GM11168 (cell line): Measurements from ENCODE around the gene ARHGAP8.
"Not testable (repeated sequence)": the region's sequence is repeated elsewhere in the genome, so short reads cannot be mapped to it uniquely, and the experiment has no call there.

Experiments
- in situ Hi-C: fragments of 300-500 bp; cut with MboI; formaldehyde crosslinking; loops from one replicate; pipeline ENCODE4 v1.12.0; 2022; ENCODE audit warnings: low sequenced_read_pairs; ENCODE audit not compliant: unreplicated experiment

The ARHGAP8 gene

DNA sequence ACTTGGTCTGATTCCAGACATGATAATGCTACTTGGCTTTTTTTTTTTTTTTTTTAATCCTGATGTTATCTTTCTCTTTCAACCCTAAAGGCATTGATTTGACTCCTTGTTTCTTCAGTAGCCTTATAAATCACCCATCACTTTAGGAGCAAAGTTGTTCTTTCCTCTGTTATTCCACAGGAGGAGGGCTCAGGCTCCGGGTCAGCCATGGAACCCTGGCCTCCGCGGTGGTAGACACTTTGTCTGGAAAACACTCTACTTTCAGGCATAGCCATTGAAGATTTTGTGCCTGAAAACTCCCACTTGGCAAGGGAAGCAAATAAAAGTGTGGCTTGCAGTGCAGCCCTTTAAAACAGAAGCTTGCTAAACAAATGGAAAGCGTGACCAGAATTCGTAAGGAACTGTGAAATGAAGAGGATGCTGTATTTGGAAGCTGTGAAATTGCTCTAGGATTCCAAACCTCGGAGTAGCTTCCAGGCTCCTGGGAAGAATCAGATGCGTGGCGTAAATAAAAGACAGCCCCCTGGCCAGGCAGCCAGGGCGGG, 44.9 kb downstream of the ARHGAP8 start:
- in situ Hi-C loops, result no loop called here

DNA sequence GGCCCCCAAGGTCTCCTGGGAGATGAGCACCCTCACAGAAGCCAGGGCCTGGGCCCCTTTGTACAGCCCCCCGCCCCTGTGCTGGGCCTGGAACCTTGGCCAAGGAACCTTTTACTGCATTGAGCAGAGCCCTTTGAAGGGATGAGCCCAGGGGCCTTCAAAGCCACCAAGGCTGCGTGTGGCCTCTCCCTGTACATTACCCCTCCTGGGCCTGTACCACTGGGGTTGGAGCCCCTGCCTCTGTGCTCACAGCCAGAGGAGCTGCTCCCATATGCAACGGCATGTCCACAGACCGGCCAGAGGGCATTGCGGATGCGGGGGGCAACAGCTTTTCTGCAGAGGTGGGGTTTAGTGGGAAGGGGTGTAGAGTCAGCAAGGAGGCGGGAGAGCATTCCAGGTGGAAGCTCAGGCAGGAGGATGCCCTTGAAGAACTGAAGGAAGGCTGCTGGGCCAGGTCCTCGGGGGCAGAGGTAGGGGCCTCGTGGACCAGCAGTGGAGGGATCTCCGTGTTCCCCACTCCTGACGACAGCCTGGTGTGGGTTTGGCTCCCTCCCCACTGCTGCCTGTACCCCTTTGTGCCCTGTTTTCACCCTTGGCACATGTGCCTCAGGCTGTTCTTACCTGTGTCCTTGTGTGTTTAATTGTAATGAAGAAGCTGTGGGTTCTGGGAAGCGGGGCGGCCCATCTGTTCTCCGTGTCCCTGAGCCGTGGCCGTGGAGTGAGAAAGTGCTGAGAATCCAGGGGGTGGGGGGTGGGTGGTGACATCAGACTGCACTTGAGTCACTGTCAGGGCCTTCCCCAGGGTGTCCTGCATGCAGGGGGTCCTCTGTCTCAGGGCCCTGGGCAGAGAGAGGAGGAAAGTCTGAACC, 46.9 kb downstream of the ARHGAP8 start:
- in situ Hi-C loops, result no loop called here

DNA sequence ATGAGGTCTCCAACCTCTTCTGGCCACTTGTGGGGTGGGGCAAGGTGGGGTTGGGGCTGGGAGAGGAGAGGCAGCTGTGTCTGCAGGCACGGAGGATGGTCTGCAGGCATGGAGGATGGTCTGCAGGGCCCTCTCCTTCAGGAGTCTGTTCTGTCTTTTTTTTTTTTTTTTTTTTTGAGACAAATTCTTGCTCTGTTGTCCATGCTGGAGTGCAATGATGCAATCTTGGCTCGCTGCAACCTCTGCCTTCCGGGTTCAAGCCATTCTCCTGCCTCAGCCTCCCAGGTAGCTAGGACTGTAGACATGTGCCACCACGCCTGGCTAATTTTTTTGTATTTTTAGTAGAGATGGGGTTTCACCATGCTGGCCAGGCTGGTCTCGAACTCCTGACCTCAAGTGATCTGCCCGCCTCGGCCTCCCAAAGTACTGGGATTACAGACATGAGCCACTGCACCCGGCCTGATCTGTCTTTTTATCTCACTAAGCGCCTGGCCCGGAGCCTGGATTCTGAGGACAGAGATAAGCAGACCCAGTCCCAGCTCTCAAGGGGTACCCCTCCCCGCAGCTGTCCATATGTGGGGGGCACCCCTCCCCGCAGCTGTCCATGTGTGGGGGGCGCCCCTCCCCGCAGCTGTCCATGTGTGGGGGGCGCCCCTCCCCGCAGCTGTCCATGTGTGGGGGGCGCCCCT, 47.7 kb downstream of the ARHGAP8 start:
- in situ Hi-C loops, result not testable (repeated sequence)

DNA sequence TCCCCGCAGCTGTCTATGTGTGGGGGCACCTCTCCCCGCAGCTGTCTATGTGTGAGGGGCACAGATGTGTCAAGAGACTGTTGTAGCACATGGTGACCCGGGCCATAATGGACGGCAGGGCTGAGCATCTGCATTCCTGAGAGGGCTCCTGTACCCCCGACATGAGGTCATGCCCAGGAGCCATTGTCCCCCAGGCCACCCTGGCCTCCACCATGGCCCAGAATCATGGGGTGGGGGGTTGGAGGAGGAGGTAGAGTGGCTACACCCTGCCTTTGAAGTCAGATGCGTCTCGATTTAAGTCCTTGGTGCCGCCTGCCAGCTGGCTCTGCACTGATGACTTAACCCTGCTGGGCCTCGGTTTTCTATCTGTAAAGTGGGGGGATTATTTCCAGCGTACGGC, 49.1 kb downstream of the ARHGAP8 start:
- in situ Hi-C loops, result no loop called here

DNA sequence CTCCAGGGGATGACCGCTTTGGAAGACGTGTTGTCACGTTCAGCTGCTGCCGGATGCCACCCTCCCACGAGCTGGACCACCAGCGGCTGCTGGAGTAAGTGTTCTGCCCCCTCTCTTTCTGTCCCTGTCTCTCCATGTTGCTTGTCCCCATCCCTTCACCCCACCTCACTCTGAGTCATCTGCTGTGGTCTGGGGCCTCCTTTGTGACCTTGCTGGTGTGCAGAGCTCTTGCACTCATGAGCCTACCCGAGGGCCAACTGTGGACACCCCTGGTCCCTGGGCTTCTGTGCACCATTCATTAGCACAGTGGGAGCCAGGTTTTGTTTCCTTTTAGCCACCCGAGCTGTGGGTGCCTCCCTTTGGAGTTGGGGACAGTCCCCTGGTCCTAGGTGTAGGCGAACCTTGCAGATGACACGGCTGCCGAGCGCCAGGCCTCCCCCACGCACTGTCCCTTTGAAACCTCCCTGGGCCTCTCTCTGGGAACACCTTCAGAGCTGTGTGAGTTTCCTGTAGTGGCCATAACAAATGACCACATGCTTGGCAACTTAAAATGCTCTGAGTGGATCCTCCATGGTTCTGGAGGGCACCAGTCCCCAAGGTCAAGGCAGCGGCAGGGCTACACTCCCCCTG, 49.8 kb downstream of the ARHGAP8 start:
- in situ Hi-C loops, result no loop called here

DNA sequence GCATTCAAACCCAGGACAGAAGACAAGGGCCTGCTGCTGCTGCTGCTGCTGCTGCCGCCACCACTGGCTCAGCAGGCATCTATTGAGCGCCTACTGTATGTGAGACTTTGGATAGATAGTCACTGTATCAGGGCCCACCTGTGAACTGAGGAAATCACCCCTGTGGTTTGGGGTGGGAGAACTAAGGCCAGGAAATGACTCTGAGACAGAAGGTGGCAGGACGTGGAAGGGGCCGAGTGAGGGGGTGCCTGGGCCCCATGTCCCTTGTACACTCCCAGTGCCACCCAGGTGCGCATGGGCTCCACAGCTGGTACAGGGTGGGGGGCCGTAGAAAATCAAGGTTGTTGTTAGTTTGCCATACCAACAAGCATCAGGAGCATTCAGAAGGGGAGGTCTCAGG, 50.6 kb downstream of the ARHGAP8 start:
- in situ Hi-C loops, result no loop called here

DNA sequence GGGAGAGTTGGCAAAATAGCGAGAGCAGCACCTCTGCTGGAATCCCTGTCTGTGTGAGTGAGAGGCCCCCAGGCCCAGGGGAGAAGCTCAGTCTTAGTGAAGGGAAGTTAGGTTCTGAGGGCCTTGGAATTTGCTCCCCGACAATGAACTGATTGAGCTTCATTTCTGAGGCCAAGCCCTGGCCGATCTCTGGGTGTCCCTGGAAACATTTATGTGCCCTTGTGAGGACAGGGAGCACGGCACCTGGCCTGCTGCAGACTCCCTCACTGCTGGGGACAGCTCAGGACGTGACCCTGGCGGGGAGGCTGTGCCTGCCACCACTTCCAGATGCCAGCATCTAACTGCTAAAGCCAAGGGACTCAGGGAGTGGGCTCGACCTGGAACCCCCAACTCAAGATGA, 52.0 kb downstream of the ARHGAP8 start:
- in situ Hi-C loops, result no loop called here

DNA sequence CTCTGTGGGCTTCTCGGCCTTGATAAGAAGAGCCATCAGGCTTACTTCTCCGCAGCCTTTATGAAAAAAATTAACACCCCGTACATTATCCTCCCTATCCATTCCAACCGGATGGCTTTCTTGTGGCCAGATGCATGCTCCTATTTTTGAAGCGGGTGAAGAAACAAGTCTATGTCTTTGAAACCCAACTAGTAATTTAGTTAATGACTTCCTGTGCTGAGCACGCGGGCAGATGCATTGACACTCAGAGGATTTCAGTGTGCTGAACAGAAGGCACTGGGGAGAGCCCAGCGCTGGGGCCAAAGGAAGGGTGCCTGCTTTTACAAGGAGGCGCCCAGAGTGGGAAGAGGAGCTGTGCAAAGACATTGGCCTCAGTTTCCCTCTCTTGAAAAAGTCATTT, 53.3 kb downstream of the ARHGAP8 start:
- in situ Hi-C loops, result no loop called here

DNA sequence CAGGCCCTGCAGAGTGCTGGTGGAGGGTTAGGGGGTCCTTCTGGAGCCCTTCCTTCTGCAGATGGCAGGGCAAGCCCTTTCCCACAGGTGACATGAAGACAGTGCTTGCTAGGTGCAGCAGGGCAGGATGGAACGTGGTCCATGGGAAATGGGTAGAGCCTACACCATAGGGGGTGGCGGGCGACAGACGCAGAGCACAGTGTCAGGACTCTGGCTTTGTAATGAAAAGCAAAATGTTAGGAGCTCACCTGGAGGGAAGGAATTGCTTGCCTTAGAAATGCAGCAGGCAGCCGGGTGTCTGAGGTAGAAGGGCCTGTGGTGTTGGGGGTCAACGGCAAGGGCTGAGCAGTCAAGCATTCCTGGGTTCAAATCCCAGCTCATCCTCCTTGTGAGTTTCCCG, 54.9 kb downstream of the ARHGAP8 start:
- in situ Hi-C loops, result no loop called here

DNA sequence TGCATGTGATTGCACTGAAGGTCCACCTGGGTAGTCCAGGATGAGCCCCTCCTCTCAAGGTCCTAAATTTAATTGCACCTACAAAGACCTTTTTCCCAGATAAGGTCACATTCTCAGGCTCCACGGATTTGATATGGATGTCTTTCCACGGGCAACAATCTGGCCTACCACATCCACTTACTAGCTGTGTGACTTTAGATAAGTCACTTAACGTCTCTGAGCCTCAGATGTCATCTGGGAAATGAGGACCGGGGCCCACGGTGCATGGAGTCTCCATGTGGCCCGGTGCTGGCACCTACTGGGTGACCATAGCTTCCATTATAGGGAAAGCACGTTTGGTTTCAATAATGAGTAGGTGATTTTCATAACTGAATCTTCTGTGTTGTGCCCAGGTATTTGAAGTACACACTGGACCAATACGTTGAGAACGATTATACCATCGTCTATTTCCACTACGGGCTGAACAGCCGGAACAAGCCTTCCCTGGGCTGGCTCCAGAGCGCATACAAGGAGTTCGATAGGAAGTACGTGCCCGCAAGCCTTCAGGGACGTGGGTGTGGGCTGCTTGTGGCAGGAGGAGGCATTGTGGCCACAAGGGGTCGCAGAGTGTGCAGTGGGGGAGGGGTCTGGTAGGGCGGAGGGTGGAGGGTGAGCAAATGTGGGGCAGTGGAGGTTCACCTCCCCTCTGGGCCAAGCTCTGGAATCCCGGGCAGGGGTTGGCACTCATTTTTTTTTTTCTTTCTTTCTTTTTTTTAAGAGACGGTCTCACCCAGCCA, 55.7 kb downstream of the ARHGAP8 start:
- in situ Hi-C loops, result no loop called here

DNA sequence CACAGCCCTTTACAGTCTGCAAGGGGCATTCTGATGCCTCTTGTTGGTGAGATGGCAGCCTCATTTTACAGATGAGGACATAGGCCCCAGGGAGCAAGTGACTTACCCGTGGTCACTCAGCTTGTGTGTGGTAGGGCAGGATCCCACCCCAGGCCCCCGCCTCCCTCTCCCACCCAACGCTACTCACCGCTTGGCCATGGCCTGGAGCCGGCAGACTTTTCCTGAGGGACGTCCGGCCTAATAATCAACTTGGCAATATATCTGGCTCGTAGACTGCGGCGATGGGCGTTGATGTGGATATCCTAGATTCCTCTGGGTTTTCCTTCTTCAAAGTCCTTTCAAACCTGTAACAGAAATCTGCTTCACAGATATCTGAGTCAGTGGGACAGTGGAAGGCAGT, 57.1 kb downstream of the ARHGAP8 start:
- in situ Hi-C loops, result no loop called here

DNA sequence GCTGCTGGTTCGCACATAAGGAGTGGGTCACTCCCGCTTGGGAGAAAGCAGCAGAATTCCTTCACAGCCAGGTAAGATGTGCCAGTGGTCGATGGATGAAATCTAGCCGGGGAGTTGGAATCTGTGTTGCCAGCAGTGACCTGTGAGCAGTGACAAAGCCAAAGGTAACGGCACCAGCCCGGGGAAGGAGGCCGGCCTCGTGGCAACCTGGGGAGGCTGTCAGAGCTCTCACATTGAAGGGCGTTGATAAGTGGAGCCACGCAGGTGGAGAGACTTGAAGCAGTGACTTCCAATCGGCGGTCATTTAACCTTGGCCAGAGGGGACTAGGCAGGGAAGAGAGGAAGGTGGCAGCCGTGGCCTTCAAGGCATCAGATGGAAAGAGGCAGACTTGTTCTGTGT, 58.8 kb downstream of the ARHGAP8 start:
- in situ Hi-C loops, result no loop called here

DNA sequence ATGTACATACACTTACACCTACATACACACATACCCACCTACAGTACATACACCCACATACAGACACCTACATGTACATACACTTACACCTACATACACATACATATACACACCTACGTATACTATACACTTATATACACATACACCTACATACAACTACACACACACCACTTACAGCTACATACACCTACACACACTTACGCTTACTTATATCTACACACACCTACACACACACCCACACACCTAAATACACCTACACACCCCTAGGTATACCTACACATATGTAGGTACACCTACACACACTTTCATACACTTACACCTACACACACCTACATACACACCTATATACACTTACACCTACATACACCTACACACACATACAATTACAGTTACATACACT, 61.0 kb downstream of the ARHGAP8 start:
- in situ Hi-C loops, result no loop called here

DNA sequence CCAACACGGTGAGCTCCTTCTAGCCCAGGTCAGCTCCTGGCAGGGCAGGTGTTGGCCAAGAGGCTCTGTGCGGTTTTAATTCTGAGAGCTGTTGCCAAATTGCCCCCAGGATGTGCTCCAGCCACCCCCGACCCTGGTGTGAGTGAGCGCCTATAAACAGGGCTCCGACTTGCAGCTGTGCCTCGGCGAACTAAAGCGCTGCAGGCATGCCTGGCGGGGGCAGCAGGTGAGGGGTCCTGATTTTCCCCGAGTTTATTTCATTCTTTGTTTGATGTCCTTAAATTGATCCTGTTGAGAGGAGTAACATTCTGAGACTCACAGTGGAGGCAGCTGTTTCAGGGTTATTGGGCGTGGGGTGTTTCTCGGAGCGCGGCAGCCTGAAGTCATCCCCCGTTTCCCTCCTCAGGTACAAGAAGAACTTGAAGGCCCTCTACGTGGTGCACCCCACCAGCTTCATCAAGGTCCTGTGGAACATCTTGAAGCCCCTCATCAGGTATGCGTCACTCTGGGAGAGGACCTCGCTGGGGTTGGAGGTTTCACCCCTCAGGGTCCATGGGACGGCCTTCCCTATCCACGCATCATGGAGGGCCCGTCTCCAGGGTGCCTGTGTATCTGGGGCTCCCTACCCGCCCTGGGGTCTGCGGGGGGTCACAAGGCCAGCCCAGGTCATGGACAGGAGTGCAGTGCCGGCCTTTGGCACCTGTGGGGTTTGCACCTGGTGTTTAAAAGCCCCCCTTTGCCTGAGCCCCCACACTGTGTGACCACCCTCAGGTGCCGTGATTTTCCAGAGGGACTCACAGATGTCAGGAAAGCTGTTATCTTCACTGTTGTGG, 62.1 kb downstream of the ARHGAP8 start:
- in situ Hi-C loops, result no loop called here

DNA sequence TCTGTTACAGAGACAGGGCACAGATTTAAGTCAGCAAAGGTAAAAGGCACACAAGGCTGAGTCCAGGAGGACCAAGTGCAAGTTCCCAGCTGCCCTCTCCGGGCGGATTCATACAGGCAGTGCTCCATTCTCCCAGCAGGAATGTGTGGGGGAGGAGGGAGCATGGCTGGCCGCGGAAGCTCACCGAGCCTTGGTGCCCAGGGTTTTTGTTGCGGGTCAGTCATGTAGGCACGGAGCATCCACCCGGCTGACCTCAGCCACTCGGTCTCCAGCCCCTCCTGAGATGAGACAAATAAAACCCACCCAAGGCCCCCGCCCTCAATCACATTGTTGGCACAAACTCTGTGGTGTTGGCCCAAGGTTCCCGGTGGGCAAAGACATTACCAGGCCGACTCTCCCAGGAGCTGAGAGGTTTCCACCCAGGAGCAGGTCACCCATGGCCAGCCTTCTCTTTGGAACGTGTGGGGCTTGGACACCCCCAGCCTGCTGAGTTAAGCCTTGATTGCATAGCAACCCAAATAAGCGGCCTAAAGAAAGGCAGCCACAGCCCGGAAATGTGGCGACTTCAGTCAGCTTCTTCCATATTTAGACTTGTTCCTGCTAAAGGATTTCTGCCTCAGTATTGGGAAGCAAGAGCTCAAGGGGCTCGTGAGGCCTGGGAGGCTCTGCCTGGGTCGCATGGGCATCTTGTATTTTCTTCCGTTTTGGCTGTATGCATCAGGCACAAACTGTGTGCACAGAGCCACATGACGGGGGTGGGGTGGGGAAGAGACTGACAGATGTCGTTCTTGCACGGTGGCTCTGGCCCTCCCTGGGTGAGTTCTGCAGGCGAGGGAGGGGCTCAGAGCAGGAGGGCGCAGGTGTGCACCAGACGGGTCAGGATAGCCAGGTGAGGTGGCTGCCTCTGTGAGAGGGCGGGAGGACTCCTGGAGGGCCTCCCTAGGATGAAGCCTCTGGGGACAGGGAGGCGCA, 63.0 kb downstream of the ARHGAP8 start:
- in situ Hi-C loops, result no loop called here

DNA sequence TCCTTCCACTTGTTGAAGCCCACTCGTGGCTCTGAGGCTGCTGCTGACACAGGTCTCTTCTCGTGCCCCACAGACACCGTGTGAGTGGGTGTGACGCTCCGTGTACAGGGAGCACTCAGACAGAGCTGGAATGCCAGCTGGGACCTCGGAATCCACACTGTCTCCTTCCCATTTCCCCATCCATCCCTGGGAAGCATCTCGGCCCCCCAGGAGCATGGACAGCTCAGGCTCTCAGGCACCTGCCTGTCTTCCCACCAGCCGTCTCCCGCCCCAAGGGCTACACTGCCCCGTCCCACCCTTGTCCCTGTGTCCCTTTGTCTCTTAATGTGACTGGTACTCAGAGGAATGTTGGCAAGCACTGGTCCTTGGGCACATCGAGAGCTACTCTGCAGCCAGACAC, 63.8 kb downstream of the ARHGAP8 start:
- in situ Hi-C loops, result no loop called here

DNA sequence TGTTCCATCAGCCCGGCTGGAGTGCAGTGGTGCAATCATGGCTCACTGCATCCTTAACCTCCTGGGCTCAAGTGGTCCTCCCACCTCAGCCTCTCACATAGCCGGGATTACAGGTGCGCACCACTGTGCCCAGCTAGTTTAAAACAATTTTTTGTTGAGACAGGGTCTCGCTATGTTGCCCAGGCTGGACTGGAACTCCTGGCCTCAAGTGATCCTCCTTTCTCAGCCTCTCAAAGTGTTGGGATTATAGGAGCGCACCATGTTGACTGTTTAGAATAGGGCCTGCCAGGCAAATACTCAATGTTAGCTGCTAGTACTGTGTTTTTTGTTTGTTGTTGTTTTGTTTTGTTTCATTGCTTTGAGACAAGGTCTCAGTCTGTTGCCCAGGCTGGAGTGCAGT, 66.4 kb downstream of the ARHGAP8 start:
- in situ Hi-C loops, result no loop called here

DNA sequence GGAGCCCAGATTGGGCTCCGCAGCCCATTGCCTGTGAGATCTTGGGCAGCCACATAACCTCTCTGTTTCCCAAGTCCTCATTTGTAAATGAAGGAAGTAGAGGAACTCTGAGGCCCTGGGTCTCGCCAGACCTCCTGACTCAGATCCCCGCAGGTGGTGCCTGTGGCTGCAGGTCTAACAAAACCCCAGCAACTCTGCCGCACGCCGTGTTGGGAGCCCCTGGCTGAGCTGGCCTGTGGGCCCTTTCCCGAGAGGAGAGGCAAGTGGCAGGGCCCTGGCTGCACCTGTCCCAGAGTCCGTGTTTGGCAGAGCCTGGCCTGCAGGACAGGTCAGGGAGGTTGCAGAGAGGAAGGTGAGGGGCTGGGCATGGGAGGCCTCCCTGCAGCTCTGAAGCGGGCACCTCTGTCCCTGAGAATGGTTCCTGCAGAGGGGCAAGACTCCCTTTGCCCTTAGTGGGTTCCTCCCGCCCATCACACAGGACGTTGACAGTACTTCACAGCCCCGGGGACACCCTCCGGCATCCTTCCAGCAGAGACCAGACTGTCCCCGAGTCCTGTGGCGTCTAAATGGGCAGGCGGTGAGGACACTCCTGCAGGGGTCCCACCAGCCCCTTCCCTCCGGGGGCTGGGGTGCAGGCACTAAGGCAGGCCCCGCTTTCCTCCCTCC, 67.7 kb downstream of the ARHGAP8 start:
- in situ Hi-C loops, result no loop called here
